ENCODE data around the gene MFAP5.

- TF ChIP-seq POLR2AphosphoS5 (IDR thresholded peaks at IDR 0.05) (peak; percentile 97), TAF1 (IDR thresholded peaks at IDR 0.05; ENCODE audit: low read depth) (peak; percentile 24)
Measured at GRCh38 chr12:8697476-8698131, 35.0 kb upstream of the MFAP5 start, which contains the start of gene RIMKLB.

Data from neural cell (in vitro differentiated cells).